Activated T-helper 1 cell treated with anti-CD3 and anti-CD28 coated beads, Interleukin-12 subunit alpha, Interleukin-12 subunit beta, Interleukin-2, Interleukin-4 antibody, amounts not matched to agents 30 ng/mL and 10 ng/mL and 1 ng/mL, durations not matched to agents 14 hours and 24 hours and 36 hours (primary cell): ENCODE measurements around the gene LSM14B. TPM values are rescaled to one million over a fixed set of nuclear protein-coding genes. Genes with fewer than 3 reads are reported as not detected.
"Not testable (repeated sequence)": the region's sequence is repeated elsewhere in the genome, so short reads cannot be mapped to it uniquely, and the experiment has no call there.

ENCODE experiments used
- DNase-seq: peaks from one replicate; pipeline ENCODE4 v3.0.0; 2021; ENCODE audit warnings: low spot score
- H3K27ac Mint-ChIP-seq: one replicate; pipeline ENCODE4 v1.8.0; 2021; ENCODE audit warnings: mild to moderate bottlenecking, mixed read lengths
- H3K27me3 Mint-ChIP-seq: one replicate; pipeline ENCODE4 v1.8.0; 2022; ENCODE audit warnings: mild to moderate bottlenecking, moderate library complexity, mixed read lengths; ENCODE audit not compliant: insufficient read depth
- H3K36me3 Mint-ChIP-seq: one replicate; pipeline ENCODE4 v1.8.0; 2021; ENCODE audit warnings: low read depth, mixed read lengths
- H3K4me1 Mint-ChIP-seq: one replicate; pipeline ENCODE4 v1.8.0; 2021; ENCODE audit warnings: low read depth, mixed read lengths
- H3K4me3 Mint-ChIP-seq: one replicate; pipeline ENCODE4 v1.8.0; 2021; ENCODE audit warnings: mild to moderate bottlenecking, moderate library complexity, mixed read lengths
- H3K9me3 Mint-ChIP-seq: one replicate; pipeline ENCODE4 v1.8.0; 2021; ENCODE audit warnings: mixed read lengths
- intact Hi-C: fragments of 100-400 bp; cut with micrococcal nuclease; formaldehyde crosslinking; loops from one replicate; pipeline ENCODE4 v1.15.1; 2024
- total RNA-seq: library from RNA; stranded (reverse); gene quantifications from 2 replicates; pipeline ENCODE4 v1.2.3, GENCODE V29; 2022

LSM14B gene
- 39.6 and 43.2 TPM in 2 replicates for total RNA-seq

DNA sequence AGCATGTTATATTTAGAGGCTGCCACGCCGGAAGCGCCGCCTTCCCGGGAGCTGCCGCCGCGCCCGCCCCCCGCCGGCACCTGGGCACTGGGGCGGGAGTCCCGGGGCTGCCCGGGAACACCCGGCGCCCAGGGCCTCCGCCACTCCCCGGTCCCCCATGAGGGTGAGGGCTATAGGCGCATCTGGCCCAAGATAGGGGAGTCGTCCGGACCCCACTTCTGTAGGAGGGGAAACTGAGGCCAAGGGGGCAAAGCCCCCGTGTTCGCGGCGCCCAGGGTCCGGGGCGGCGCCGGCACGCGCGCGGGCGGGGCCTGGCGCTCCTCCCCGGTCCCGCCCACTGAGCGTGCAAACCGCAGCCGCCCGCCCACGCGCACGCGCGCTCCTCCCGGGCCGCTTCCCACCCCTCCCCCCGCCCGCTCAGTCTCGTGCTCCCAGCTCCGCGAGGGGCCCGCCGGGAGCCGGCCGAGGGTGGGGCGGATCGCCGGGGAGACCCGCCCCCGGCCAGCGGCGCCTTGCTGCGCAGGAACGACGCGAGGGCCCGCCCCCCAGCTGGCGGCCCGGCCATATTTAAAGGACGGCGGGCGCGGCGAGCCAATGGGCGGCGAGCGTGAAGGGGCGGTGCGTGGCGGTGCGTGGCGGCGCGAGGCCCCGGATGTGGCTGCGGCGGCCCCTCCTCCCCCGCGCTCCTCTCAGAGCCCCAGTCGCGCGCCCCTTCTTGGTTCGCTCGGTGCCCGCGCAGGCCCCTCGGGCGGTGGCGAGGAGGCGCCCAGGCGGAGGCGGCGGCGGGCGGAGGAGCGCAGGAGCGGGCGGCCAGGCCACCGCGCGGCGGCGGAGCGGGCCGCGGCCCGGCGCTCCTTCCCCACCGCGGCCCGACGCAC lies at the start of gene LSM14B:
Gene LSM14B (plus strand): TSS at position 700 of the 878 bp plus-strand sequence. CDS start 192 bp downstream, outside the sequence.
- H3K4me3 Mint-ChIP-seq = peak within 1 kb of the TSS; percentile 90
- peak; percentile 95 for DNase-seq
- no peaks in the 10 kb centered on the region for H3K9me3 Mint-ChIP-seq
- H3K27ac Mint-ChIP-seq = peak within 1 kb of the TSS; percentile 94
- H3K4me1 Mint-ChIP-seq = peaks cover 32% of the 10 kb centered on the region
- intact Hi-C loops = loop anchor here (1.0 to 5.0 kb wide), 9 partner anchors 21 to 673 kb away; partner anchors contain the start of genes ADRM1, CABLES2, OSBPL2 and PSMA7
- no peaks in the 10 kb centered on the region for H3K27me3 Mint-ChIP-seq
- peaks cover 20% of the 10 kb centered on the region for H3K36me3 Mint-ChIP-seq

DNA sequence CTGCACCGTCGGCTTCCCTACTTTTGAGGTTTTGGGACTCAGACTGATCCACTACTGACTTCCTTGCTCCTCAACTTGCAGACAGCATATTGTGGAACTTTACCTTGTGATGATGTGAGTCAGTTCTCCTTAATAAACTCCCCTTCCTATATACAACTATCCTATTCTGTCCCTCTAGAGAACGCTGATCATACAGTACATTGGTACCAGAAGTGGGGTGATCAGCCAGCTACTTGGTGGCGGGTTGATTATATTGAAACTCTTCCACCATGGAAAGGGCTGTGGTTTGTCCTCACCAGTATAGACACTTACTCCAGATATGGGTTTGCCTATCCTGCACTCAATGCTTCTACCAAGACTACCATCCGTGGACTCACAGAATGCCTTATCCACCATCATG lies 49.0 kb upstream of the LSM14B start:
- H3K4me1 Mint-ChIP-seq = peaks cover under 1% of the 10 kb centered on the region
- peaks cover 6% of the 10 kb centered on the region for H3K27me3 Mint-ChIP-seq
- intact Hi-C loops = no loop called here
- H3K9me3 Mint-ChIP-seq = peaks cover 40% of the 10 kb centered on the region
- H3K27ac Mint-ChIP-seq = no peak overlapping the region
- H3K36me3 Mint-ChIP-seq = no peaks in the 10 kb centered on the region
- no peak overlapping the region for H3K4me3 Mint-ChIP-seq
- DNase-seq = no peak

DNA sequence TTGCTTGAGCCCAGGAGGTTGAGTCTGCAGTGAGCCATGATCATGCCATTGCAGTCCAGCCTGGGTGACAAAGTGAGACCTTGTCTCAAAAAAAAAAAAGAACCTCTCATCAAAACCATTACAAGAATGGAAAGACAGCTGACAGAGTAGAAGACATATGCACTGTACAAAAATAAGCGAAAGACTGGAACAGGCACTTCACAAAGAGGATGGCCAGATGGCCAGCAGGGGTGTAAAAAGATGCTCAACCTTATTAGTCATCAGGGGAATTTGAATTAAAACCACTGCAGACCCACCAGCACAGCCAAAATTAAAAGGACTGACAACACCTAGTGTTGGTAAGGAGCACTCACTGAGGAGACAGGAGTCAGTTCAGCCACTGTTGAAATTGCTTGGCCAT lies 43.1 kb upstream of the LSM14B start:
- Mint-ChIP-seq H3K27ac (no peak overlapping the region), H3K27me3 (no peaks in the 10 kb centered on the region), H3K36me3 (no peaks in the 10 kb centered on the region), H3K9me3 (peaks cover 34% of the 10 kb centered on the region), H3K4me1 (no peaks in the 10 kb centered on the region), H3K4me3 (no peak overlapping the region)
- DNase-seq = no peak
- intact Hi-C loops = no loop called here

DNA sequence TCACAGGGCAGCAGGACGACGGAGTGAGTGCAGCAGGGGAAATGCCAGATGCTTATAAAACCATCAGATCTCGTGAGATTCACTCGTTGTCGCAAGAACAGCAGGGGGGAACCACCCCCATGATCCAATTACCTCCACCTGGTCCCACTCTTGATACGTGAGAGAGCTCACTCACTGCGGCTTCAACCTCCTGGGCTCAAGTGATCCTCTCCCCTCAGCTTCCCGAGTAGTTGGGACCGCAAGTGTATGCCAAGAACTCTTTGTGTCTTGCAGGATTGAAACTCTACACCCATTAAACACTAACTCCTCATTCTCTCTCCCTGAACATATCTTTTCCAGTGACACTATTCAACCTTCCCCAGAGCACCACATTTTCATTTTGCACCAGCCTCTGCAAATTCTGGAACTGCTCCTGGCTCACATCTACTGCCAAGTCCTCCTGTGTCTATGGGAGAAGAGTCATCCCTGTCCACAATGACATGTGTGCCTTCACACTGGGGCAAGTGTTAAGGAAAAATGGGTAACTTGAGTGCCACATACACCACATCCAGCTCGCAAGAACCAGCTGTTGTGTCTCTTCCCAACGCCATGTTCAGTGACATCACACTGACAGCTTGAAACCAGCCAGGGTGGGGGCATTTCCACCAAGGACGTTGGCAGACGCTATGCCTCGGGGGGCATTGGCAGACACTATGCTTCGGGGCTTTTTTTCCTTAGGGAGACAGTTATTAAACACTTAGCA lies 41.9 kb upstream of the LSM14B start:
- Mint-ChIP-seq H3K4me3 (no peak overlapping the region), H3K9me3 (peaks cover 26% of the 10 kb centered on the region), H3K27ac (no peak overlapping the region), H3K36me3 (no peaks in the 10 kb centered on the region), H3K27me3 (no peaks in the 10 kb centered on the region), H3K4me1 (no peaks in the 10 kb centered on the region)
- intact Hi-C loops = no loop called here
- DNase-seq = no peak

DNA sequence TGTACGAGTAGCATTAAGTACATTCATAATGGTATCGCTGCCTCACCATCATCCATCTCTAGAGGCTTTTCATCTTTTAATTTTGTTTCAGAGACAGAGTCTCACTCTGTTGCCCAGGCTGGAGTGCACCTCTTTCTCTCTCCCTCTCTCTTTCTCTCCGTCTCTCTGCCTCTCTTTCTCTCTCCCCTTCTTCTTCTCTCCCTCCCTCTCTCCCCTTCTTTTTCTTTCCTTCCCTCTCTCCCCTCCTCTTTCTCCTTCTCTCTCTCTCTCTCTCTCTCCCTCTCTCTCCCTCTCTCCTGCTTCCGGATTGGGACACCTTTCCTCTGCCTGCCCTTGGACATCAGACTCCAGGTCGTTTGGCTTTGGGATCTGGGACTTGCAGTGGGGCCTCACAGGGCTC lies 39.0 kb upstream of the LSM14B start:
- Mint-ChIP-seq H3K9me3 (peaks cover 11% of the 10 kb centered on the region), H3K27ac (no peak overlapping the region), H3K27me3 (no peaks in the 10 kb centered on the region), H3K4me3 (no peak overlapping the region), H3K4me1 (no peaks in the 10 kb centered on the region), H3K36me3 (no peaks in the 10 kb centered on the region)
- DNase-seq = no peak
- intact Hi-C loops = no loop called here

DNA sequence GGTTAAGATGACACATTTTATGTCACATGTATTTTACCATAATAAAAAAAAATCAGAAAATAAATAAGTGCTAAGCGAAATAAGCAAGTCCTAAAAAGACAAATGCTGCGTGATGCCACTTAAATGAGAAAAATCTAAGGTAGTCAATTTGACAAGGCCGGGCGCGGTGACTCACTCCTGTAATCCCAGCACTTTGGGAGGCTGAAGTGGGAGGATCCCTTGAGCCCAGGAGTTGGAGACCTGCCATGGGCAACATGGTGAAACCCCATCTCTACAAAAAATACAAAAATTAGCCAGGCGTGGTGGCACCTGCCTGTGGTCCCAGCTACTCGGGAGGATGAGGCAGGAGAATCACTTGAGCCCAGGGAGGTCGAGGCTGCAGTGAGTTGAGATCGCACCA lies 38.1 kb upstream of the LSM14B start:
- H3K27me3 Mint-ChIP-seq, H3K9me3 Mint-ChIP-seq, DNase-seq, H3K27ac Mint-ChIP-seq, H3K4me1 Mint-ChIP-seq, H3K36me3 Mint-ChIP-seq, intact Hi-C loops, H3K4me3 Mint-ChIP-seq: not testable (repeated sequence)

DNA sequence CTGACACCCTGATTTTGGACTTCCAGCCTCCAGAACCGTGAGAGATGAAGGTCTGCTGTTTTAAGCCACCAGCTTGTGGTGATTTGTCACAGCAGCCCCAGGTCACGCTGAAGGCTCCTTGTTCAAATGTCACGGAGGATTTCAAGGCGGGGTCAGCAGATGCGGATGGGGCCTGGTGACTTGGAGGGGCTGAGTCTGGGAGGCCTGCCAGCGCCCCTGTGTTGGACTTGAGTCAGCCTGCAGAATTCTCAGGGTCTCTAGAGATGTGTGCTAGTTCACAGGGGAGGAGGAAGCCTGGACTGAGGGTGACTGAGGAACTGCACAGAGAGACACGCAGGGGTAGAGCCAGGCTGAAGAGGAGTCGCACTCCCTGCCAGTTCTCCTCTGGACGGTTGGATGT lies 37.1 kb upstream of the LSM14B start:
- Mint-ChIP-seq H3K27me3 (no peaks in the 10 kb centered on the region), H3K4me1 (no peaks in the 10 kb centered on the region), H3K9me3 (peaks cover 5% of the 10 kb centered on the region), H3K4me3 (no peak overlapping the region), H3K27ac (no peak overlapping the region), H3K36me3 (no peaks in the 10 kb centered on the region)
- no peak for DNase-seq
- intact Hi-C loops = no loop called here

DNA sequence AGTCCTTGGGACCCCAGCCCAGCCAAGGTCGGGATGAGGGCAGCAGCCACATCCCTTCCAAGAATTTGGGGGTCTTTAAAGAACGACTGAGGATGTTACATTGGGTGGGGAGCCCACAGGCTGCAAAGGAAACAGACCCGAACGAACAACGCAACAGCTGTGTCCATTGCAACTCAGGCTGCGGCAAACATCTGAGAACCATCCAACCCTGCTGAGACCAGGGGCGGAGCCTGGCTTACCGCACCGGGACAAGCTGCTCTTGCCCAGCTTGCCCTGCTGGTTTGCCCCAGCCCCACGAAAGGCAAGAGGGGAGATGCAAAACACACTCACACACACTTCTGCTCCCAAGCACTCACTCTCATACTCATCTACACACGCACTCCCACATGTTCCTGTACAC lies 35.0 kb upstream of the LSM14B start:
- Mint-ChIP-seq H3K4me1 (no peaks in the 10 kb centered on the region), H3K9me3 (peaks cover 7% of the 10 kb centered on the region), H3K4me3 (no peak overlapping the region), H3K27ac (no peak overlapping the region), H3K27me3 (no peaks in the 10 kb centered on the region), H3K36me3 (peaks cover 5% of the 10 kb centered on the region)
- intact Hi-C loops = no loop called here
- DNase-seq = no peak

DNA sequence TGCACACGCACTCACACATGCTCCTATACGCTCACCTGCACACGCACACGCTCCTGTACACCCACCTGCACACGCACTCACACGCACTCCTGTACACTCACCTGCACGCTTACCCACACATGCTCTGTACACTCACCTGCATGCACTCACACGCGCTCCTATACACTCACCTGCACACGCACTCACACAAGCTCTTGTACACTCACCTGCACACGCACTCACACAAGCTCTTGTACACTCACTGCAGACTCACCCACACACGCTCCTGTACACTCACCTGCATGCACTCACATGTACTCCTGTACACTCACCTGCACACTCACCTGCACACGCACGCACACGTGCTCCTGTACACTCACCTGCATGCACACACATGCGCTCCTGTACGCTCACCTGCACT lies 34.6 kb upstream of the LSM14B start:
- no peaks in the 10 kb centered on the region for H3K27me3 Mint-ChIP-seq

DNA sequence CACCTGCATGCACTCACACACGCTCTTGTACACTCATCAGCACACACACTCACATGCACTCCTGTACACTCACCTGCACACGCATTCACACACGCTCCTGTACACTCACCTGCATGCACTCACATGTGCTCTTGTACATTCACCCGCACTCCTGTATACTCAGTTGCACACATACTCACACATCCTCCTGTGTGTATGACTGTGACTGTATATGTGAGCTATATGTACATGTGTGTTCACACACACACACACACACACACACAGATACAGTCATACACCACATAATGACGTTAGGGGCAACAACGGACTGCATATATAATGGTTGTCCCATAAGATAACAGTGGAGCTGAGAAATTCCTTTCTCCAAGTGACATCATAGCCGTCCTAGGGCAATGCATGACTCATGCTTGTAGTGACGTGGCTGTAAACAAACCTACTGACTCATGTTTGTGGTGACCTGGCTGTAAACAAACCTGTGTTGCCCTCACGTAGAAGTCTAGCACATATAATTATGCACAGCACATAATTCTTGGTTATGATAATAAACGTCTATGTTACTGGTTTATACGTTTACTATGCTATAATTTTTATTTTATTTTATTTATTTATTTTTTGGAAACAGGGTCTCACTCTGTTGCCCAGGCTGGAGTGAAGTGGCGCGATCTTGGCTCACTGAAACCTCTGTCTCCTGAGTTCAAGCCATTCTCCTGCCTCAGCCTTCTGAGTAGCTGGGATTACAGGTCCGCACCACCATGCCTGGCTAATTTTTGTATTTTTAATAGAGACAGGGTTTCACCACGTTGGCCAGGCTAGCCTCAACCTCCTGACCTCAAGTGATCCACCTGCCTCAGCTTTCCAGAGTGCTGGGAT lies 33.8 kb upstream of the LSM14B start:
- peaks cover 7% of the 10 kb centered on the region for H3K9me3 Mint-ChIP-seq
- no peak overlapping the region for H3K27ac Mint-ChIP-seq
- no peaks in the 10 kb centered on the region for H3K4me1 Mint-ChIP-seq
- no peak for DNase-seq
- no peak overlapping the region for H3K4me3 Mint-ChIP-seq
- peaks cover 5% of the 10 kb centered on the region for H3K36me3 Mint-ChIP-seq
- H3K27me3 Mint-ChIP-seq = no peaks in the 10 kb centered on the region
- intact Hi-C loops = no loop called here

More for the DNA sequence above, 34.6 kb upstream of the LSM14B start:
- H3K9me3 Mint-ChIP-seq = peaks cover 7% of the 10 kb centered on the region
- H3K27ac Mint-ChIP-seq = no peak overlapping the region
- DNase-seq = no peak
- no peaks in the 10 kb centered on the region for H3K4me1 Mint-ChIP-seq
- intact Hi-C loops = no loop called here
- no peak overlapping the region for H3K4me3 Mint-ChIP-seq
- peaks cover 5% of the 10 kb centered on the region for H3K36me3 Mint-ChIP-seq

DNA sequence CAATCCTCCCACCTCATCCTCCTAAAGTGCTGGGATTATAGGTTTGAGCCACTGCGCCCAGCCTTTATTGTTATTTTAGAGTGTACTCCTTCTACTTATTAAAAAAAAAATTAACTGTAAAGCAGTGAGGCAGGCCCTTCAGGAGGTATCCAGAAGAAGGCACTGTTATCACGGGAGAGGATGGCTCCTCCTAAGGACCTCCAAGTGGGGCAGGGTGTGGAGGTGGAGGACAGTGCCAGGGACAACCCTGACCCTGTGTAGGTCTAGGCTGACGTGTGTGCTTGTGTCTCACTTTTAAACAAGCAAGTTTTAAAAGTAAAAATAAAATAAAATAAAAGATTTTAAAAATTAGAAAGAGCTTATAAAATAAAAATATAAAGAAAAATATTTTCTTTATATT lies 32.9 kb upstream of the LSM14B start:
- DNase-seq = no peak
- Mint-ChIP-seq H3K4me3 (no peak overlapping the region), H3K27me3 (no peaks in the 10 kb centered on the region), H3K9me3 (peaks cover 7% of the 10 kb centered on the region), H3K36me3 (peaks cover 5% of the 10 kb centered on the region), H3K27ac (no peak overlapping the region), H3K4me1 (no peaks in the 10 kb centered on the region)
- intact Hi-C loops = no loop called here

DNA sequence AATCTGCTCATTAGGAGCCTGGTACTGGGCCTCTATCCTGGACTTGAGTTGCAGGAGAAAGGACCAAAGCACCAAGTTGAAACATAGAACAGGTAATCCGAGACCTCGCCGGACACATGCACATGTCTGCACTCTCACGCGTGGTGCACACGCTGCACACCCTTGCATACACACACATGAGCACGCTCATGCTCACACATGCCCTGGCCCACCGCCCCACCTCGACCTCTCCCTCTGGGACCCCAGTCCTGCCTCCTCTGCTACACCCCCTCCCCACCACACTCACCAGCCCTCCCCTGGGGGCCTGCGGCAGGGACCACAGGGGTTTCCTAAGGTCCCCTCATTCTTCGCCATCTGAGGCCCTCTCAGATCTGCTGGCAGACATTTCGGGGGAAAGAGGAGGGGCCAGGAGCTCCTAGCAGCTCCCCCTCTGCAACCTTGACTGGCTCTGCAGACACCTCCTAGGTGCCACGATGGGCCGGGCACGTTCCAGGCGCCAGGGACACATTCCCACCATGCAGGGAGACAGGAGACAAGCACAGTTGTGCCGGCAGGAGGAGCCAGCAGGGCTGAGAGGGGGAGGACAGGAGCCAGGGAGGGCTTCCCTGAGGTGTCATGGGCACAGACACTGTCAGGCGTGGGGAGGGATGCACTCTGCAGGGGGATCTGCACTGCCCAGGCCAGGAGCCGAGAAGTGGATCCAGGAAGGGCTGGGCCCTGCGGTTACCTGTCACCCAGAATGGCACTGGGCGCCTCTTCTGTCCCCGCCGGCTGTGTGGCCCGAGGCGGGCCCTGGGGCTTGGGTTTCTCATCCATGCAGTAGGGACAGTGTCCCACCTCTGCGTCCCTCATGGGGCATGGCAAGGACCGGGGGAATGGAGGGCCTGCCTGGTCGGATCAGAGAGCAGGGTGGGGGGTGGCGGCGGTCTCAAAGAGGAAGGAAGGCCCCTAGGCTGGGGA lies 25.6 kb upstream of the LSM14B start:
- Mint-ChIP-seq H3K4me1 (no peaks in the 10 kb centered on the region), H3K27ac (no peak overlapping the region), H3K9me3 (peaks cover 22% of the 10 kb centered on the region), H3K27me3 (no peaks in the 10 kb centered on the region), H3K36me3 (peaks cover 4% of the 10 kb centered on the region), H3K4me3 (no peak overlapping the region)
- intact Hi-C loops = no loop called here
- no peak for DNase-seq
